ENCODE measurements around the gene PTMA. TPM values are rescaled to one million over a fixed set of nuclear protein-coding genes. Genes with fewer than 3 reads are reported as not detected.

The PTMA gene
- total and polyA plus RNA-seq, 9 of the 15 experiments (the other 6 are each of a cell fraction or from before 2014, with no cell fraction given): 429 to 2,322 (median 1,578) TPM

GRCh38 chr2:231707927-231708772, at the start of gene PTMA (continued):
- TF ChIP-seq CUX1 (CRISPR knock-in tag; IDR thresholded peaks at IDR 0.05) (0 out of 2 replicates have a peak, but pooled peaks have one; percentile 19), ZNF699 (CRISPR knock-in tag; IDR thresholded peaks at IDR 0.05; ENCODE audit: insufficient replicate concordance) (no peak), BRCA1 (IDR thresholded peaks at IDR 0.05) (no peak), BRCA1 (CRISPR knock-in tag; IDR thresholded peaks at IDR 0.05) (no peak), SMAD1 (IDR thresholded peaks at IDR 0.05; ENCODE audit: low read depth, low read length, partially characterized antibody) (no peak), ZBTB11 (CRISPR knock-in tag; IDR thresholded peaks at IDR 0.05) (no peak), USF1 (CRISPR knock-in tag; IDR thresholded peaks at IDR 0.05) (no peak), ZNF76 (CRISPR knock-in tag; IDR thresholded peaks at IDR 0.05; ENCODE audit: borderline replicate concordance) (no peak), NR0B1 (IDR thresholded peaks at IDR 0.05; ENCODE audit: partially characterized antibody) (no peak), POLR2B (IDR thresholded peaks at IDR 0.05; ENCODE audit: low read depth, partially characterized antibody) (peak; percentile 97), RB1 (IDR thresholded peaks at IDR 0.05; ENCODE audit: low read depth) (peak; percentile 91; the same call in 1 of the 2 replicates), ARID1B (IDR thresholded peaks at IDR 0.05) (no peak), POLR3A (IDR thresholded peaks at IDR 0.05; ENCODE audit: borderline replicate concordance, extremely low read depth, insufficient read depth, insufficient read length) (no peak), ZNF696 (CRISPR knock-in tag; conservative IDR thresholded peaks at IDR 0.05) (no peak)

Data from K562 (cell line).